ENCODE results near the gene ITM2A.

The ITM2A gene

DNA sequence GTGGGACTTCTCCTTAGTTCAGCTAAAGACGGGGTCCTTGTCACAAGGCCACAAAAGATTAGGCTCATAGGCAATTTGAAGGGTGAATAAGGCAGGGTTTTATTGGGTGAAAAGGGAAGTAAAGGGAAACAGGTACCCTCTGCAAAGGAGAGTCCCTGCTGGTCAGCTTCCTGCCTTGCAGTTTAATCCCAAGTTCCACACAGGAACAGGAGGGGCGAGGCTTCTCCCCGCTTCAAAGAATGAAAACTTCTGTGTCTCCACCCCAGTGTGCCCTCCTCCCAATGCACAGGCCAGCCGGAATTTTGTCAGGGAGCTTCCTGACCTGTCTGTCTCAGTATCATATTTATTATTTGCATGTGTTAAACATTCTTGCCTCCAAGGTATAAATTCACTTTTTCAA lies 37.1 kb downstream of the ITM2A start (continued):
- TF ChIP-seq HOXA7 (CRISPR knock-in tag; IDR thresholded peaks at IDR 0.05; ENCODE audit: borderline replicate concordance) (no peak), KLF9 (tag by site-specific recombination; IDR thresholded peaks at IDR 0.05; ENCODE audit: low read depth) (no peak), ZFP3 (tag by site-specific recombination; IDR thresholded peaks at IDR 0.05; ENCODE audit: low read depth) (no peak), ZBTB26 (tag by site-specific recombination; optimal IDR thresholded peaks at IDR 0.05) (no peak), ZNF350 (tag by site-specific recombination; IDR thresholded peaks at IDR 0.05) (no peak), SCRT2 (tag by site-specific recombination; IDR thresholded peaks at IDR 0.05) (no peak), ZNF629 (tag by site-specific recombination; IDR thresholded peaks at IDR 0.05) (no peak)
- TF ChIP-seq, protein P1, sequence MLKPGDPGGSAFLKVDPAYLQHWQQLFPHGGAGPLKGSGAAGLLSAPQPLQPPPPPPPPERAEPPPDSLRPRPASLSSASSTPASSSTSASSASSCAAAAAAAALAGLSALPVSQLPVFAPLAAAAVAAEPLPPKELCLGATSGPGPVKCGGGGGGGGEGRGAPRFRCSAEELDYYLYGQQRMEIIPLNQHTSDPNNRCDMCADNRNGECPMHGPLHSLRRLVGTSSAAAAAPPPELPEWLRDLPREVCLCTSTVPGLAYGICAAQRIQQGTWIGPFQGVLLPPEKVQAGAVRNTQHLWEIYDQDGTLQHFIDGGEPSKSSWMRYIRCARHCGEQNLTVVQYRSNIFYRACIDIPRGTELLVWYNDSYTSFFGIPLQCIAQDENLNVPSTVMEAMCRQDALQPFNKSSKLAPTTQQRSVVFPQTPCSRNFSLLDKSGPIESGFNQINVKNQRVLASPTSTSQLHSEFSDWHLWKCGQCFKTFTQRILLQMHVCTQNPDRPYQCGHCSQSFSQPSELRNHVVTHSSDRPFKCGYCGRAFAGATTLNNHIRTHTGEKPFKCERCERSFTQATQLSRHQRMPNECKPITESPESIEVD (tag by site-specific recombination; IDR thresholded peaks at IDR 0.05): no peak
- TF ChIP-seq, protein P2, sequence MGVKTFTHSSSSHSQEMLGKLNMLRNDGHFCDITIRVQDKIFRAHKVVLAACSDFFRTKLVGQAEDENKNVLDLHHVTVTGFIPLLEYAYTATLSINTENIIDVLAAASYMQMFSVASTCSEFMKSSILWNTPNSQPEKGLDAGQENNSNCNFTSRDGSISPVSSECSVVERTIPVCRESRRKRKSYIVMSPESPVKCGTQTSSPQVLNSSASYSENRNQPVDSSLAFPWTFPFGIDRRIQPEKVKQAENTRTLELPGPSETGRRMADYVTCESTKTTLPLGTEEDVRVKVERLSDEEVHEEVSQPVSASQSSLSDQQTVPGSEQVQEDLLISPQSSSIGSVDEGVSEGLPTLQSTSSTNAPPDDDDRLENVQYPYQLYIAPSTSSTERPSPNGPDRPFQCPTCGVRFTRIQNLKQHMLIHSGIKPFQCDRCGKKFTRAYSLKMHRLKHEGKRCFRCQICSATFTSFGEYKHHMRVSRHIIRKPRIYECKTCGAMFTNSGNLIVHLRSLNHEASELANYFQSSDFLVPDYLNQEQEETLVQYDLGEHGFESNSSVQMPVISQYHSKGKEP (tag by site-specific recombination; IDR thresholded peaks at IDR 0.05): no peak

DNA sequence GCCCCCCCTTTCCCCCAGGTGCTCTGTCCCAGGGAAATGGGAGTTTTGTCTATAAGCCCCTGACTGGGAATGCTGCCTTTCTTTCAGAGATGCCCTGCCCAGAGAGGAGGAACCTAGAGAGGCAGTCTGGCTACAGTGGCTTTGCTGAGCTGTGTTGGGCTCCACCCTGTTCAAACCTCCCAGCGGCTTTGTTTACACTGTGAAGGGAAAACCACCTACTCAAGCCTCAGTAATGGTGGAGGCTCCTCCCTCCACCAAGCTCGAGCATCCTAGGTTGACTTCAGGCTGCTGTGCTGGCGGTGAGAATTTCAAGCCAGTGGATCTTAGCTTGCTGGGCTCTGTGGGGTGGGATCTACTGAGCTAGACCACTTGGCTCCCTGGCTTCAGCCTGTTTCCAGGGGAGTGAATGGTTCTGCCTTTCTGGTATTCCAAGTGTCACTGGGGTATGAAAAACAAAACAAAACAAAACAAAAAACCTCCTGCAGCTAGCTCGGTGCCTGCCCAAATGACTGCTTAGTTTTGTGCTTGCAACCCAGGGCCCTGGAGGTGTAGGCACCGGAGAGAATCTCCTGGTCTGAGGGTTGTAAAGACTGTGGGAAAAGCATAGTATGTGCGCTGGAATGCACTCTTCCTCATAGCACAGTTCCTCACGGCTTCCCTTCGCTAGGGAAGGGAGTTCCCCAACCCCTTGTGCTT lies 41.7 kb downstream of the ITM2A start:
- POLR2A ChIA-PET: no interaction called here
- TF ChIP-seq SP7 (tag by site-specific recombination; IDR thresholded peaks at IDR 0.05) (no peak), ZBTB1 (tag by site-specific recombination; IDR thresholded peaks at IDR 0.05) (no peak), ZNF146 (tag by site-specific recombination; IDR thresholded peaks at IDR 0.05) (no peak), ZNF202 (tag by site-specific recombination; IDR thresholded peaks at IDR 0.05; ENCODE audit: borderline replicate concordance) (no peak), ZNF223 (tag by site-specific recombination; IDR thresholded peaks at IDR 0.05) (no peak), HOXD13 (CRISPR knock-in tag; IDR thresholded peaks at IDR 0.05; ENCODE audit: borderline replicate concordance) (no peak), ZNF155 (tag by site-specific recombination; IDR thresholded peaks at IDR 0.05) (no peak), FEZF1 (tag by site-specific recombination; IDR thresholded peaks at IDR 0.05) (no peak), ZNF837 (tag by site-specific recombination; IDR thresholded peaks at IDR 0.05) (no peak), ZNF404 (tag by site-specific recombination; IDR thresholded peaks at IDR 0.05) (no peak), TCF7L2 (IDR thresholded peaks at IDR 0.05; ENCODE audit: borderline replicate concordance, low read depth, low read length) (no peak)
- H3K4me3 ChIP-seq (ENCODE audit: low read depth, low read length): no peak overlapping the region
- H3K36me3 ChIP-seq (ENCODE audit: control insufficient read depth in 2 of 2, insufficient read depth in 1 of 2, low read length in 2 of 2): no peaks in the 10 kb centered on the region
- CTCF ChIA-PET: no interaction called here
- no peaks in the 10 kb centered on the region for H3K9me3 ChIP-seq (ENCODE audit: control insufficient read depth, insufficient read depth, low read depth, low read length)
- H3K4me1 ChIP-seq (ENCODE audit: control insufficient read depth, insufficient read depth, low read length): no peaks in the 10 kb centered on the region
- H3K27ac ChIP-seq (ENCODE audit: extremely low read depth, low read depth, low read length): no peak overlapping the region
